ENCODE results near the gene VMP1. TPM values are rescaled to one million over a fixed set of nuclear protein-coding genes. Genes with fewer than 3 reads are reported as not detected.

Gene VMP1
- total and polyA plus RNA-seq, 12 donors = 52.4 to 335 (median 130) TPM

GRCh38 chr17:59830846-59831486 is 123.5 kb downstream of the VMP1 start:
- Histone ChIP-seq H3K4me3 (no peak overlapping the region), H3K9me3 (replicated peaks in 1 of 3) (no peaks in the 10 kb centered on the region), H3K27me3 (no peaks in the 10 kb centered on the region), H3K36me3 (replicated peaks in 1 of 2) (no peaks in the 10 kb centered on the region), H3K27ac (peak overlapping the region in 4 of 5 donors; percentile 59 to 78 (median 74)), H3K4me1 (replicated peaks in 1 of 2) (peaks cover 18 to 53% of the 10 kb centered on the region in 2 donors)
- no peak for TF ChIP-seq POLR2A (IDR thresholded peaks at IDR 0.05)
- TF ChIP-seq CTCF (IDR thresholded peaks at IDR 0.05) = no peak
- peak in 1 of 7 donors; percentile 39 for DNase-seq
- intact Hi-C loops (cut with DNase I) = loop anchor here in 1 of 2 donors (10.0 kb wide), 1 partner anchor 66 kb away; no protein-coding TSS in a partner anchor
- 33 to 69% (median 49%) methylated on average over 1 of the region's 1 CpG for WGBS, 4 donors

- peak in 1 of 7 donors; percentile 35 for DNase-seq
- WGBS, 4 donors = 74 to 81% (median 80%) methylated on average over 3 to 4 of the region's 4 CpGs
- no peak for TF ChIP-seq POLR2A (IDR thresholded peaks at IDR 0.05)
- TF ChIP-seq CTCF (IDR thresholded peaks at IDR 0.05) = no peak
- Histone ChIP-seq H3K4me3 (no peak overlapping the region), H3K4me1 (replicated peaks in 1 of 2) (peaks cover 23 to 54% of the 10 kb centered on the region in 2 donors), H3K36me3 (replicated peaks in 1 of 2) (no peaks in the 10 kb centered on the region), H3K27me3 (no peaks in the 10 kb centered on the region), H3K27ac (peak overlapping the region in 1 of 5 donors; percentile 4), H3K9me3 (replicated peaks in 1 of 3) (no peaks in the 10 kb centered on the region)
- intact Hi-C loops (cut with DNase I) = loop anchor here in 1 of 2 donors (10.0 kb wide), 1 partner anchor 68 kb away; no protein-coding TSS in a partner anchor
Measured at GRCh38 chr17:59832883-59833379, 125.5 kb downstream of the VMP1 start.

- 2 to 9% (median 4%) methylated on average over 8 of the region's 8 CpGs for whole genome bisulfite sequencing, 4 donors
- intact Hi-C loops (cut with DNase I) = loop anchor here in 1 of 2 donors (10.0 kb wide), 1 partner anchor 73 kb away; no protein-coding TSS in a partner anchor
- DNase-seq = peak; percentile 71 to 94 (median 86)
Measured at GRCh38 chr17:59837308-59838051, 130.0 kb downstream of the VMP1 start.

More at GRCh38 chr17:59837308-59838051, 130.0 kb downstream of the VMP1 start:
- H3K4me3 ChIP-seq = peak overlapping the region in 2 of 4 donors; percentile 38 to 81
- TF ChIP-seq CTCF (IDR thresholded peaks at IDR 0.05) = no peak
- peak; percentile 88 to 92 for TF ChIP-seq POLR2A (IDR thresholded peaks at IDR 0.05)
- no peaks in the 10 kb centered on the region for H3K27me3 ChIP-seq
- H3K27ac ChIP-seq = peak overlapping the region; percentile 83 to 99 (median 96)
- H3K9me3 ChIP-seq (replicated peaks in 1 of 3) = no peaks in the 10 kb centered on the region
- peaks cover 9 to 21% of the 10 kb centered on the region in 2 donors for H3K4me1 ChIP-seq (replicated peaks in 1 of 2)
- H3K36me3 ChIP-seq (replicated peaks in 1 of 2) = peaks cover 0 to 27% of the 10 kb centered on the region in 2 donors
